Measurements from ENCODE around the gene TUBAL3. TPM values are rescaled to one million over a fixed set of nuclear protein-coding genes. Genes with fewer than 3 reads are reported as not detected.
A peak's percentile ranks its signal among the peaks of the same experiment; 100 is the strongest.

TUBAL3 gene
- total and polyA plus RNA-seq, 5 donors: 0.43 to 1.7 (median 1.0) TPM

DNA sequence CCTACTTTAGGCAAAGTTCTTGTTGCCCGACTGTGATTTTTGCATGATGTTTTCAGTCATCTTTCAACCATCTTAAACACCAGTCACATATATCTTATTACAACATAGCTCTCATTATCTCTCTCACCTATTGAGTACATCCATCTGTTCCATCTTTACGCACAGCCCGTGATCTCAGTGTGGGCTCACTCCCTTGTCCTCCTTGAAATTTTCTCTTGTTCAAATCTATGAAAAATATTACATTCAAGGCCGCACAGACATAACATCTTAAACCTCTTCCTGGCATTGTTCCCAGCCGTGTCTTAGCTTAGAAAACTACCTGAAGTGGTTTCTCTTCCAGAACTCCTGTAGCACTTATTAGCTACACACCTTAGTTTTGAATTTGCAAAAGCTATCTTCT, 40.4 kb upstream of the TUBAL3 start:
- DNase-seq: no peak
- H3K4me3 ChIP-seq (ENCODE audit: low read length): no peak overlapping the region
- no peaks in the 10 kb centered on the region for H3K27me3 ChIP-seq (ENCODE audit: control insufficient read depth, insufficient read depth)
- no peaks in the 10 kb centered on the region for H3K4me1 ChIP-seq (ENCODE audit: control insufficient read depth, insufficient read depth, low read length)
- no peak overlapping the region for H3K27ac ChIP-seq (ENCODE audit: low read length)
- intact Hi-C loops (cut with DNase I): loop anchor here in 1 of 4 donors (5.0 kb wide), 1 partner anchor 172 kb away; no protein-coding TSS in a partner anchor
- no peaks in the 10 kb centered on the region for H3K9me3 ChIP-seq (ENCODE audit: control insufficient read depth, low read length)
- no peak for ATAC-seq
- 93% methylated on average over 5 of the region's 5 CpGs for WGBS

DNA sequence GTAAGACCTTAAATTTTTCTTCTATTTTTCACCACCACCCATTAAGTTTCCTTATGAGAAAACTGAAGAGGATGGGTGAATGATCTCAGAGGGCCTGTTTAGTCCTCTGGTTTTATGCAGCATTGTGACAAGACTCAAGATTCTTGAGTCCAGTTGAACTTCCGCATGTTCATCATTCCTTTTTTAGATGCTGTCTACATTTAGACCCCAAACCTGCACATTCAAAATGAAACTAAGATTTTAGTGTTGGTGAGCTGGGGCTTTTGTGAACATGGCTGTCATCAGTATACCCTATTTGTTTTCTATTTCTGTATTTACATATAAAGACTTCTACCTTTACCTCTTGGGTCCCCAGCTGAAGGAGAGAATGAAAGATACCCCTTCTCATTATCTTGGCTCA, 38.8 kb upstream of the TUBAL3 start:
- 97% methylated on average over 1 of the region's 1 CpG for WGBS
- intact Hi-C loops (cut with DNase I): loop anchor here in 3 of 4 donors (2.0 to 5.0 kb wide), 2 partner anchors 179 kb away; no protein-coding TSS in a partner anchor
- H3K4me3 ChIP-seq (ENCODE audit: low read length): no peak overlapping the region
- H3K27ac ChIP-seq (ENCODE audit: low read length): no peak overlapping the region
- ATAC-seq: no peak
- H3K27me3 ChIP-seq (ENCODE audit: control insufficient read depth, insufficient read depth): no peaks in the 10 kb centered on the region
- H3K4me1 ChIP-seq (ENCODE audit: control insufficient read depth, insufficient read depth, low read length): no peaks in the 10 kb centered on the region
- no peaks in the 10 kb centered on the region for H3K9me3 ChIP-seq (ENCODE audit: control insufficient read depth, low read length)
- DNase-seq: no peak

DNA sequence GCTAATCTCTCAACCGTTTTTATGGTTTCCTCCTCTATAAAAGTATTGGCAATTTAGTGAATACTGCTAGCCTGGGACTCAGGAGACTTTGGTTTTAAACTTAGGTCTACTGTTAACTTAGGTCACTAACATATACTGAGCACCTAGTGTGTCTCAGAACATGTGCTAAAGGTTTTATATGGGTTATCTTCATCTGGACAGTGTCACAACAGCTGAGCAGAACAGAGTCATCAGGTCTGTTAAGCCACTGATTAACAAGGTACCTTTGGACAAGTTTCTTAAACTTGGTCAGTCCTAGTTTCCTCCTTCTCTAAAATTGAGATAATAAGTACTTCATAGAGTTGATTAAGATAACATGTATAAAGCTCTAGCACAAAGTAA, 38.4 kb upstream of the TUBAL3 start:
- Histone ChIP-seq H3K4me1 (ENCODE audit: control insufficient read depth, insufficient read depth, low read length) (no peaks in the 10 kb centered on the region), H3K9me3 (ENCODE audit: control insufficient read depth, low read length) (no peaks in the 10 kb centered on the region), H3K27ac (ENCODE audit: low read length) (no peak overlapping the region), H3K4me3 (ENCODE audit: low read length) (no peak overlapping the region), H3K27me3 (ENCODE audit: control insufficient read depth, insufficient read depth) (no peaks in the 10 kb centered on the region)
- ATAC-seq: no peak
- intact Hi-C loops (cut with DNase I): loop anchor here in 3 of 4 donors (2.0 to 5.0 kb wide), 2 partner anchors 179 to 180 kb away; no protein-coding TSS in a partner anchor
- no peak for DNase-seq
- WGBS: 83% methylated on average over 1 of the region's 1 CpG

DNA sequence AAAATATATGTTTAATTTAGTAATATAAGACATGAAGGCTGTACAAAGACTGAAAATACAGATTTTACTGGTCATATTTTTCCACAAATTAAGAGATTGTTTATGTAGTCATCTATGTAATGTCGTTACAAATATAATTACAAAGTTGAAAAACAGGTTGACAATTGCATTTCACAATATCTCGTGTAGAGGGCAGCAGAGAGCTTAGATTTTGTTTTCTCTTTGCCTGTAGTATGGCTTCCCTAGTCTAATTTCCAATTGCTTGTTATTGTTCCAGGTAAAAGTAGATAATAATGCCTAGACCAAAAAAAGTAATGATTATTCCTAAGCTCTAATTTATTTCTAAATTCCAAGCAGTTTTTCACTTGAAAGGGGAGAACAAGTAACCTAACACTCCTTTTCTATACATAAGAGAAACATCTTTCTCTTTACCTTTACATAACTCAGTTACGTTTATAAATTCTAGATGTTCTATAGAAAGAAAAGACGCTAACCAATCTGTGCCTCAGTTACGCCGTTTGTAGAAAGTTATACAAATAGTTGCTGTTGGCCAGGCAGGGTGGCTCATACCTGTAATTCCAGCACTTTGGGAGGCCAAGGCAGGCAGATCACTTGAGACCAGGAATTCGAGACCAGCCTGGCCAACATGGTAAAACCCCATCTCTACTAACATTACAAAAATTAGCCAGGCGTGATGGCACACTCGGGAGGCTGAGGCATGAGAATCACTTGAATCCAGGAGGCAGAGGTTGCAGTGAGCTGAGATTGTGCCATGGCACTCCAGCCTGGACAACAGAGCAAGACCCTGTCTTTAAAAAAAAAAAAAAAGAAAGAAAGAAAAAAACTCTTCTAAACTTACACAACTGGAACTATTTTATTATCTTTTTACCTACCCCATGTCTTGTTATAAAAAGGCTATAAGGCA, 37.7 kb upstream of the TUBAL3 start:
- Histone ChIP-seq H3K4me3 (ENCODE audit: low read length) (no peak overlapping the region), H3K9me3 (ENCODE audit: control insufficient read depth, low read length) (no peaks in the 10 kb centered on the region), H3K27me3 (ENCODE audit: control insufficient read depth, insufficient read depth) (no peaks in the 10 kb centered on the region), H3K27ac (ENCODE audit: low read length) (no peak overlapping the region), H3K4me1 (ENCODE audit: control insufficient read depth, insufficient read depth, low read length) (no peaks in the 10 kb centered on the region)
- WGBS: 69% methylated on average over 9 of the region's 9 CpGs
- ATAC-seq: no peak
- no peak for DNase-seq
- intact Hi-C loops (cut with DNase I): loop anchor here in 3 of 4 donors (2.0 to 5.0 kb wide), 2 partner anchors 180 kb away; no protein-coding TSS in a partner anchor

DNA sequence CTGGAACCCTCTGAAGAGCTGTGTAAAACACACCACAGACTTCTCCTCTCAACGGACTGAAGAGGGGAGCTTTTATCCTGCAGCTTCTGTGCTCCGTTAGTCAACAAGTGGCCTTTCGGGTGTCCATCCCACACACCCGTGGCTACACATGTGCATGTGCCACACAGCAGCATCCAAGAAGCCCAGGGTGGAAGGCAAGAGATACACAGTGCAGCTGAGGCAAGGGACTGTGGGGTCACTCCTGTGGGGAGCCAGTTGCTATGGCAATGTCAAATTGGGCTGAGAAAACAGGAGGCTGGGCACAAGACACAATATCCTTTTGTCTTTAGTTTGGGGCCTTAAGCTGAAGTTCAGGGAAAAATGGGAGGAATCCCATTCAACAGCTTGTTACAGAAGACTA, 36.5 kb upstream of the TUBAL3 start:
- intact Hi-C loops (cut with DNase I): loop anchor here in 1 of 4 donors (5.0 kb wide), 1 partner anchor 181 kb away; no protein-coding TSS in a partner anchor
- no peaks in the 10 kb centered on the region for H3K9me3 ChIP-seq (ENCODE audit: control insufficient read depth, low read length)
- no peak for DNase-seq
- no peaks in the 10 kb centered on the region for H3K27me3 ChIP-seq (ENCODE audit: control insufficient read depth, insufficient read depth)
- no peak overlapping the region for H3K4me3 ChIP-seq (ENCODE audit: low read length)
- H3K4me1 ChIP-seq (ENCODE audit: control insufficient read depth, insufficient read depth, low read length): no peaks in the 10 kb centered on the region
- H3K27ac ChIP-seq (ENCODE audit: low read length): no peak overlapping the region
- 80% methylated on average over 4 of the region's 4 CpGs for WGBS
- peak; percentile 26 to 40 for ATAC-seq

DNA sequence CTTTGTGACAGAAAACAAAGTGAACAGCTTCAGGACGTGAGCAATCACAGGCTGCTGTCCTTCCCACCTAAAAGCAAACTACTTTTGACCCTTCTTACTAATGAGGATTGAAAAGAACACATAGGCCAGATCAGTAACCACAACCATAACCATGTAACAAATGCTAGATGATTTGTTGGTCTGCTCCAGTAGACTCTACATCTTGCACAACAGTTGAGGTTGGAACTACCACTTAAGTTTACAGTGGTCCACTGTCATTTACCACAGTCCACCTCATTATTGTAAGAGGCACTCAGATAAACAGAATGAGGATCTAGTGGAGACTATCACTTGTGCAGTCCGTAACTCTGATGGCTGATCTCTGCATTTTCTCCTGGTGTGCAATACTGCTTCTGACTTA, 35.6 kb upstream of the TUBAL3 start:
- intact Hi-C loops (cut with DNase I): loop anchor here in 1 of 4 donors (5.0 kb wide), 1 partner anchor 182 kb away; no protein-coding TSS in a partner anchor
- ATAC-seq: no peak
- Histone ChIP-seq H3K4me3 (ENCODE audit: low read length) (no peak overlapping the region), H3K4me1 (ENCODE audit: control insufficient read depth, insufficient read depth, low read length) (no peaks in the 10 kb centered on the region), H3K27me3 (ENCODE audit: control insufficient read depth, insufficient read depth) (no peaks in the 10 kb centered on the region), H3K27ac (ENCODE audit: low read length) (no peak overlapping the region), H3K9me3 (ENCODE audit: control insufficient read depth, low read length) (no peaks in the 10 kb centered on the region)
- 95% methylated on average over 2 of the region's 2 CpGs for WGBS
- no peak for DNase-seq

DNA sequence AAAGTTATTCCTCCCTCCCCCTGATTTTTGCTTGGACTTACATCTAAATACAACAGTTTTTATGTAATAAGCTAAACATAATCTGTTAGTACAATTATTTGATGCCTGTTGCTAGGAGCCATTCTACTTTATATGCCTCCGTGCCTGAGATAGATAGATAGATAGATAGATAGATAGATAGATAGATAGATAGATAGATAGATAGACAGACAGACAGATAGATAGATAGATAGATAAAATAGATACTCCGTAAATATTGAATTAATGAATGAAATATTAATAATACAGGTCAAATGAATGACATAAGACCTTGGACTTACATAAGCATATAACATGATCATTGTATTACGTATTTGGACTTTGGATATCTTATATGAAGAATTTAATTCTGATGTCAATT, 30.7 kb upstream of the TUBAL3 start:
- DNase-seq (no peak), ATAC-seq (no peak)
- 91% methylated on average over 3 of the region's 3 CpGs for WGBS
- no peaks in the 10 kb centered on the region for H3K27me3 ChIP-seq (ENCODE audit: control insufficient read depth, insufficient read depth)
- no peaks in the 10 kb centered on the region for H3K4me1 ChIP-seq (ENCODE audit: control insufficient read depth, insufficient read depth, low read length)
- H3K9me3 ChIP-seq (ENCODE audit: control insufficient read depth, low read length): no peaks in the 10 kb centered on the region
- intact Hi-C loops (cut with DNase I): loop anchor here in 1 of 4 donors (10.0 kb wide), 1 partner anchor 591 kb away; no protein-coding TSS in a partner anchor
- no peak overlapping the region for H3K4me3 ChIP-seq (ENCODE audit: low read length)
- no peak overlapping the region for H3K27ac ChIP-seq (ENCODE audit: low read length)

DNA sequence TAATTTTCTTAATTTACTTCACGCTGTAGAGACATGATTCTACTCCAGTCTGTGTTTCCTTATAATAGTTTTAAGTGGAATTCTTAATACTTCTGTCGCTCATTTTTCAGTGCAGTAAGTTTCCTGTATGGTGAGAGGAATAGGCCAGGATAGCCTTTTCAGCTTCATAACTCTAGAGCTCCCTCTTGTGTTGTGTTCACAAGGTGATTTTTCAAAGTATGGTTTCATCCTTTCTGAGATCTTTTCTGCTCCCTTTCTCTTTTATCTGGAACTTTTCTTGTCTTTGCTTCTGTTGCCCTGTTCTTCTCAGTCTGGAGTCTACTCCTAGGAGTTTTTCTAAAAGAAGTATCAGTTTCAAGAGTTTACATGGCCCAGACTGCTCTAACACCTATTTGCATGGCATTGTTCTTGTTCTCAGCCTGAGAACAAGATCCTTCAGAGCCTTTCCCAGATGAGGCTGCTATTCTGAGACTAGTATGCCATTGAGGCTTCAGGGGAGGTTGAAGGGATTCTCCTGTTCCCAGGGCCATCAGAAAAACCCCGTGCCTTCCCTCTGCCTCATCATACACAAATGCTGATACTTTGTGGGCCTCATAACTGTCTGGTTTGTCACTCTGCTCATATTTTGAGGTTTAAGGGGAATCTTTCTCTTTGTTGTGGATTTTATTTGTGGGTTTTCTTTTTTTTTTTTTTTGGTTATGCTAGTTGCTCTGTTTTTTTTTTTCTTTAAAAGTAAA, 29.6 kb upstream of the TUBAL3 start:
- peak; percentile 26 to 73 for ATAC-seq
- Histone ChIP-seq H3K4me3 (ENCODE audit: low read length) (no peak overlapping the region), H3K9me3 (ENCODE audit: control insufficient read depth, low read length) (no peaks in the 10 kb centered on the region), H3K27me3 (ENCODE audit: control insufficient read depth, insufficient read depth) (no peaks in the 10 kb centered on the region), H3K4me1 (ENCODE audit: control insufficient read depth, insufficient read depth, low read length) (no peaks in the 10 kb centered on the region), H3K27ac (ENCODE audit: low read length) (no peak overlapping the region)
- WGBS: 51% methylated on average over 3 of the region's 3 CpGs
- intact Hi-C loops (cut with DNase I): loop anchor here in 1 of 4 donors (10.0 kb wide), 1 partner anchor 589 kb away; no protein-coding TSS in a partner anchor
- no peak for DNase-seq

DNA sequence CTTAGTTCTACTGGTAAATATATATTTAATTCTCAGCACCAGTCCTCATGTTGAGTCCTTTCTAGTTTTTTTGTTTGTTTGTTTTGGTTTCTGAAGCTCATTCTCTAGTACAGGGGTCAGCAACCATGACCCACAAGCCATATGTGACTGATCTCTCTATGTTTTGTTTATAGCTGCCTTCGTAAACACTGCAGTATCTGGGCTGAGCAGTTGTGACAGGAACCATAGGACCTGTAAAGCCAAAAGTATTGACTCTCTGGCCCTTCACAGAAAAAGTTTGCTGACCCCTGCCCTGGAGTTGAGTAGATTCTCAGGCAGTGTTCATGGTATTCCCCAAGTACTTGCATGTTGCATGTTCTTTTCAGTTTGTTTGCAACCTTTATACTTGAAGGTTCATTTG, 28.6 kb upstream of the TUBAL3 start:
- 84% methylated on average over 1 of the region's 1 CpG for whole genome bisulfite sequencing
- DNase-seq: no peak
- intact Hi-C loops (cut with DNase I): loop anchor here in 1 of 4 donors (10.0 kb wide), 1 partner anchor 588 kb away; no protein-coding TSS in a partner anchor

DNA sequence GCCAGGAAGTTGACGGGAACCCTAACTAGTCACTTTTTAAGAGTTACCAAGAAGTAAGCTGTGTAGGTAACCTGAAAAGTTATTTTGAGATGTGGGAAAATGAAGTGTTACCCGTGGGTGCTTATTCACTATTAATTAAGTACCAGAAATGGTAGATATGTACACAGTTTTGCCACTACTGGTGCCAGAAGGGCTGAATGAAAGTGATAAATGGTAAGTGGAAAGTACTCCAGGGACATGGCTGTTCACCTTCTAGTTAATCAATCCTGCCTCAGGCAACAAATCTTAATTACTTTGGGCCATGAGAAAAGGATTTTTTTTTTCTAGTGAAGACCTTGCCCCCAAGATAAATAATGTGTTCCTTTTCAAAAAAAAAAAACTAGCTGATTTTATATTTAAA, 23.5 kb upstream of the TUBAL3 start:
- H3K27ac ChIP-seq (ENCODE audit: low read length): no peak overlapping the region
- H3K4me1 ChIP-seq (ENCODE audit: control insufficient read depth, insufficient read depth, low read length): no peaks in the 10 kb centered on the region
- intact Hi-C loops (cut with DNase I): no loop called here
- ATAC-seq (no peak), DNase-seq (no peak)
- WGBS: 45% methylated on average over 2 of the region's 2 CpGs
- H3K27me3 ChIP-seq (ENCODE audit: control insufficient read depth, insufficient read depth): no peaks in the 10 kb centered on the region
- no peak overlapping the region for H3K4me3 ChIP-seq (ENCODE audit: low read length)
- no peaks in the 10 kb centered on the region for H3K9me3 ChIP-seq (ENCODE audit: control insufficient read depth, low read length)

More for the DNA sequence above, 28.6 kb upstream of the TUBAL3 start:
- Histone ChIP-seq H3K4me1 (ENCODE audit: control insufficient read depth, insufficient read depth, low read length) (no peaks in the 10 kb centered on the region), H3K4me3 (ENCODE audit: low read length) (no peak overlapping the region), H3K27me3 (ENCODE audit: control insufficient read depth, insufficient read depth) (no peaks in the 10 kb centered on the region), H3K9me3 (ENCODE audit: control insufficient read depth, low read length) (no peaks in the 10 kb centered on the region), H3K27ac (ENCODE audit: low read length) (no peak overlapping the region)
- ATAC-seq: no peak

DNA sequence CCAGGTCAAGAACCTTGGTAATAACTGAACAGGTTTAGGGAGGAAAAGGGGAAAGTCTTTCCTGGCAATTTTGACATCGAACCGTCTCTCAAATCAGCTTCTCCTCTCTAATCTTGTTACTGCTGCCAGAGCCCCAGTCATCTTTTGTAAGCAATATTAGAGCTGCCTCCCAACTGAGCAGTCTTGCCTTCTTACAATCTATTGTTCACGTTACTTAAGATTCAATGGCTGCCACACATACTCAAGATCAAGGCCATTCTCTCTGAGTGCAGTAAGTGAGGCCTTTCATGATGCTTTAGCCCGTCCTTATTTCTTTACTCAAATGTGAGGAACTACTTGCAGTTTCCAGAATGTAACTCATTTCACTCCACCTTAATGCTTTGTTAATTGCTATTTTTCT, 20.1 kb upstream of the TUBAL3 start:
- Histone ChIP-seq H3K4me3 (ENCODE audit: low read length) (no peak overlapping the region), H3K27ac (ENCODE audit: low read length) (no peak overlapping the region), H3K27me3 (ENCODE audit: control insufficient read depth, insufficient read depth) (no peaks in the 10 kb centered on the region), H3K9me3 (ENCODE audit: control insufficient read depth, low read length) (no peaks in the 10 kb centered on the region), H3K4me1 (ENCODE audit: control insufficient read depth, insufficient read depth, low read length) (no peaks in the 10 kb centered on the region)
- ATAC-seq (no peak), DNase-seq (no peak)
- intact Hi-C loops (cut with DNase I): no loop called here
- 64% methylated on average over 4 of the region's 4 CpGs for WGBS

Data from right cardiac atrium (tissue), 5 donors.